HL-60/S4 (cell line): ENCODE results near the gene RAB11FIP4.

Experiments
- in situ Hi-C: fragments of 300-500 bp; cut with MboI; formaldehyde crosslinking; loops from 2 replicates; pipeline ENCODE4 v1.14.3; 2022; ENCODE audit warnings: low sequenced_read_pairs

RAB11FIP4 gene

GRCh38 chr17:31560616-31561235 is 169.3 kb downstream of the RAB11FIP4 start:
- in situ Hi-C loops, result no loop called here

- in situ Hi-C loops, result no loop called here
Observed at GRCh38 chr17:31561469-31562375, 170.2 kb downstream of the RAB11FIP4 start.

- in situ Hi-C loops, result no loop called here
Observed at GRCh38 chr17:31562376-31562840, 170.9 kb downstream of the RAB11FIP4 start.

- in situ Hi-C loops, result no loop called here
Observed at GRCh38 chr17:31564291-31564690, 172.8 kb downstream of the RAB11FIP4 start.

DNA sequence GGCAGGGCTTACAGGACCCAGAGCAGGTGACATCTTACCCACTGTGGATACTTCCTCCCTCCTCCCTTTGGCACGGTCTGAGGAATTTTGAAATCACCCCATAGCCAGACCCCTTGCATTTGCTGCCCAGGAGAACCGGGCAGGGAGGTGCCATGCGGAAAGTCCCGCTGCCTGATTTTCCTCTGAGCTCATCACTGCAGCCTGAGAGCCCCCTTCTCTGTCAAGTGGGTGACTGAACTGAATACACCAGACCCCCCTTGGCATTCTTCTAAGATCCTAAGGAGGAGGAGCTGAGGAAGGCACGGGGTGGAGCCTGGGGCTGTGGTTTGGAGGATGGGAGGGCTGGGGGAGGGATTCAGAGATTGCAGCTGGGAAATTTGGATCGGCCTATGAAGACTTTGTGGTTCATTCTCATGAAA is 173.4 kb downstream of the RAB11FIP4 start:
- in situ Hi-C loops, result no loop called here

GRCh38 chr17:31565652-31566051 is 174.2 kb downstream of the RAB11FIP4 start:
- in situ Hi-C loops, result no loop called here

DNA sequence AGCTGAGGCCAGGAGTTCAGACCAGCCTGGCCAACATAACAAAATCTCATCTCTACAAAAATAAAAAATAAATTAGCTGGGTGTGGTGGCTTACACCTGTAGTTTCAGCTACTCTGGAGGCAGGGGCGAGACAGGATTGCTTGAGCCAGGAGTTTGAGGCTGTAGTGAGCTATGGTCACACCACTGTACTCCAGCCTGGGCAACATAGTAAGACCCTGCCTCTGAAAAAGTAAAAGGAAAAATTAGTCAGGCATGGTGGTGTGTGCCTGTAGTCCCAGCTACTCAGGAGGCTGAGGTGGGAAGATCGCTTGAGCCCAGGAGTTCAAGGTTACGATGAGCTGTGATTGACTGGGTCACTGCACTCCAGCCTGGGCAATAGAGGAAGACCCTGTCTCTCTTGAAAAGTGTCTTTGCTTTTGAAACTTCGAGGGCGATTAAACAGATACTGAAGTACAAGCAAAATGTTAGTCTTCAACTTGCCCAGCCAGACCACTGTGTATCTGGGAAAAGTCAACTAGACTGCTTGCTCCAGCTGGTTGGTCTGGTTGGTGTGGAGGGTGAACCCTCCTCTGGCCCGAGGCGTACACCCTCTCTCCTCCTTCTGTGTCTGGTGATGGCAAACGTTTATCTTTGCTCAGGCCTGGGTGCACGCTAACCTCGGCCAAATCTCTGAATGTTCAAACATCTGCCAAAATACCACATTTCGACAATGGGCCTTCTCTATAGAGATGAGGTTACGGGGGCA is 174.9 kb downstream of the RAB11FIP4 start:
- in situ Hi-C loops, result no loop called here

GRCh38 chr17:31566992-31567373 is 175.5 kb downstream of the RAB11FIP4 start:
- in situ Hi-C loops, result no loop called here

DNA sequence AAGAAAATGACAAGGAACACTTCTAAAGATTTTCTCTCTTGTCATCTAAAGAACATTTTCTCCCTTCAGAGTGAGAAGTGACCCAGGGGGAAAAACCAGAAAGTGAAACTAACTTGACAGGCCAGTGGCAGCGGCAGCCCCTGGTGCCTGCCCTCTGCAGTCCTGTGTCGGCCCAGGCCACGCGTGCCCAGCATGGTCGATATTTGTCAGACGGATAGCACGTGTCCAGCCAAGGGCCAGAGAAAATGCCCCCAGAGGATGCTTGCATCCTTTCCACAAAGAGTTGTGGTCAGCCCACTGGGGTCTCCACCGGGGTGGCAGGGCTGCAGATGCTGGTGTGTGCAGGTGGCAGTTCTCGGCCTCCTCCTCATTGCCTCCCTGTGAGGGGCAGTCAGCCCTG is 176.6 kb downstream of the RAB11FIP4 start:
- in situ Hi-C loops, result no loop called here

DNA sequence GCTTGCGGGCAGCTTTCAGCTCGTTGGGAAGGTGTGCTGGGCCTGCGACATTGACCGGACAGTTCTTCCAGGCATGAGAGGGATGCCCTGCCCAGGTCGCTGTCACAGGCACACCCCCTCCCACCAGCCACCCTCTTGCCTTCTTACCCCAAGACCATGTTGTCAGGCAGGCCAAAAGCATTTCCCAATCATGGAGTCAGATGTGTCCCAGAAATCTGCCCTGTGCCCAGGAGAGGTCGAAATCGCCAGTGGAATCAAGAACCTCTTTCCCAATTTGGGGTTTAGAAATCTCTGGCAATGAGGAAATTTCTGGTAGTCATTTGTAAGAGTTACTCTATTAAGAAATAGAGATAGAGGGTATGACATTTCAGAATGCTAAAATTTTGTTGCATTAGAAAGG is 177.1 kb downstream of the RAB11FIP4 start:
- in situ Hi-C loops, result no loop called here

GRCh38 chr17:31570231-31570630 is 178.8 kb downstream of the RAB11FIP4 start:
- in situ Hi-C loops, result no loop called here

GRCh38 chr17:31570951-31571892 is 179.7 kb downstream of the RAB11FIP4 start:
- in situ Hi-C loops, result no loop called here

DNA sequence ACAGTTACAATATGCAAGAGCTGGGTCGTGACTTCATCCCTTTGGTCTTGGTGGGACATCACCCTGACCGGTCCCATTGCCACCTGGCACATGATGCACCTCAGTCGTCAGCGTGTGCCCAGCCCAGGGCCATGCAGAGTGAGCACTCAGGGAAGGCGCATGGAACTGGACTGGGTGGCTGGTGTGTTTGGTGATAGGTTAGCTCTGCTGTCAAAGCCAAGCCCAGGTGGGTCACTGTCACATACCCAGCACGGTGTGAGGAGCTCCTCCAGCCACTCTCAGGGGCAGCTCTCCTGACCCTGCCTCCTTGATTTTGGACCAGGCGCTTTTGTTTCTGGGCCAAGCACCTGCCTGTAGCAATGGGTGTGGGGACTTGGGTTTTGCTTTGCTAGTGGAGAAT is 180.9 kb downstream of the RAB11FIP4 start:
- in situ Hi-C loops, result no loop called here

- in situ Hi-C loops, result no loop called here
Observed at GRCh38 chr17:31573047-31573446, 181.6 kb downstream of the RAB11FIP4 start.

GRCh38 chr17:31573861-31574260 is 182.4 kb downstream of the RAB11FIP4 start:
- in situ Hi-C loops, result no loop called here

- in situ Hi-C loops, result no loop called here
Observed at GRCh38 chr17:31574458-31574857, 183.0 kb downstream of the RAB11FIP4 start.

- in situ Hi-C loops, result no loop called here
Observed at GRCh38 chr17:31575043-31575442, 183.6 kb downstream of the RAB11FIP4 start.

DNA sequence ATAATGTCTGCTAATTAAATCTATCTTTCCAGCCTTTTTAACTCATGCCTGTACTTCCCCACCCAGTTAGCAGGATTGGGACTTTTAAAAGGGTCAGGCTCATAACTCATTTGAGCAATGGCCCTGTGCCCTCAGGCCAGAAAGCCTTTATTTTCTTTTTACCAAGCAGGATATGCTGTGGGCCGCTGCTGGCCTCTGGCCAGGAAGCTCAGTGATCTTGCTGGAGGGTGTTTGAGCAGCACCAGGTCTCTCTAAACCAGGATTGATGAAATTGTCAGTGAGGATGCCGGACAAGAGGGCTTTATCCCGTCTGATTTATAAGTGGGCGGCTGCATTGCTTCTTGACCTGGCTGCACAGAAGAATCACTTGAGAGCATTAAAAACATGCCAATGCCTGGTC is 187.8 kb downstream of the RAB11FIP4 start:
- in situ Hi-C loops, result no loop called here

DNA sequence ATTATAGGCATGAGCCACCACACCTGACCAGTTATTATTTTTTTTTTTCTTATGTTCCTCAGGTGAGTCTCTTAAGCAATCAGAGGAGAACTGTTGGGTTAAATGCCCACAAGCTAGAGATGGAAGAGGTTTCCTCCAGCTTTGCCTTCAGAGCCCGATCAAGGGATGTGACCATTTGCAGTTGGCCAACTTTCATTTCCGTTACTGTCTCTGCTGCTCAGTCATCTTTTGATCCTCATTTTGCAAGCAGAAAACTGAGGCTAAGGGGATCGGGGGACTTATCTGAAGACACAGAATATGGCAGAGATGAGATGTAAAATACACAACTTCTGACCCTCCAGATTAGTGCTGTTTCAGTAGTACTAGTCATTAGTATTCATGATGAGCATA is 188.8 kb downstream of the RAB11FIP4 start:
- in situ Hi-C loops, result no loop called here

DNA sequence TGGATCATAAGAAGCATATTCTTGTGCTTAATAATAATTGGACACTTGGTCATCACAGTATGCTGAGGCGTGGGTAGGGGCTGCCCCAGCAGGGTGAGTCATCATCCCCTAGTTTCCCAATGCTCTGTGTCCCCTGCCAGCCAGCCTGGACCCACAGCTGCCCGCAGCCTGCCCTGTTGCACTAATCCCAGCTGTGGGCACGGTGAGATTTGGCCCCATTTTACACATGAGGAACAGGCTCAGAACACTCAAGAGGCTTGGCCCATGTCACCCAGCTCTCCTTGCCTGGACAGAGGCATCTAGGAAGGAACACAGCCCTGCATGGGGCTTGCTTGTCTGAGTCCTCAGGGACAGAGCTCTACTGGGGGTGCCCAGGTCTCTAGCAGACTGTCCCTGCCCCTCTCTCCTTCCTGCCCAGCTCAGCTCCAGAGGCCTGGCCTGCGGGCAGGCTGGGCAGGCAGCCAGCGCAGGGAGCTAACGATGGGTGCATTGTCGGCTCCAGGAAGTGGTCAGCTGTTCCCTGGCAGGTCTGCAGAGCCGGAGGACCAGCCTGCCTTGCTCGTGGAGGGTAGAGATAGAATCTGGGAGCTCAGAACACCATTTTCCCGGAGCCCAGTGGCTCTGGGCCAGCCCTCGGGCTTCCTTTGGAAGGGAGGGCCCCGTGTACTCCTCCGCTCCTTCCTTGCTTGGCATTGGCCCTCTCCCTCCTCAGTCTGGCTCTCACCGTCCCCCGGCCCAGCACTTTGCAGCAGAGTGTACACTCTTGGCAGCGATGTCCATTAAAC is 189.4 kb downstream of the RAB11FIP4 start:
- in situ Hi-C loops, result no loop called here
